ENCODE measurements around the gene RYK. TPM values are rescaled to one million over a fixed set of nuclear protein-coding genes. Genes with fewer than 3 reads are reported as not detected.

RYK gene
- total RNA-seq, 4 donors from 2014 or later: 20.2 to 91.1 (median 61.6) TPM

DNA sequence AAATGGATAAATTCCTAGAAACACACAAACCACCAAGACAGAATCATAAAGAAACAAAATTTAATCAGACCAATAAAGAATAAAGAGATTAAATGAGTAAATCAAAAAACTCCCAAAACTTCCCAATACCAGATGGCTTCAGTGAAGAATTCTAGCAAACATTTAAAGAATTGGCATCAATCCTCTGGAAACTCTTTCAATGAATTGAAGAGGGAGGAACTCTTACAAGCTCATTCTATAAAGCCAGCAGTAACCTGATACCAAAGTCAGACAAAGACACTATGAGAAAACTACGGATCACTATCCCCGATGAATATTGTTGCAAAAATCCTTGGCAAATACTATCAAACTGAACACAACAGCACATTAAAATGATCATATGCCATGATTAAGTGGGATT is 139.0 kb downstream of the RYK start:
- intact Hi-C loops (cut with DNase I; ENCODE audit: low total_unique reads): no loop called here
- no peak for DNase-seq
- in situ Hi-C loops (cut with MboI; ENCODE audit: low pct_ligation_motif_present in 1 of 4, low pct_unique_long_range_greater_than_20kb in 1 of 4, low sequenced_read_pairs in 3 of 4): no loop called here
- H3K27me3 ChIP-seq: no peaks in the 10 kb centered on the region
- WGBS, 2 donors (ENCODE audit: low coverage in 1 of 2): 83 to 96% methylated on average over 2 of the region's 2 CpGs
- H3K4me3 ChIP-seq: no peak overlapping the region
- H3K9me3 ChIP-seq: no peaks in the 10 kb centered on the region
- no peaks in the 10 kb centered on the region for H3K36me3 ChIP-seq
- no peak overlapping the region for H3K27ac ChIP-seq
- no peak for TF ChIP-seq POLR2AphosphoS5 (IDR thresholded peaks at IDR 0.05)
- no peak for TF ChIP-seq POLR2A (IDR thresholded peaks at IDR 0.05)
- no peak for TF ChIP-seq EP300 (IDR thresholded peaks at IDR 0.05; ENCODE audit: low read depth)
- TF ChIP-seq, protein P1, sequence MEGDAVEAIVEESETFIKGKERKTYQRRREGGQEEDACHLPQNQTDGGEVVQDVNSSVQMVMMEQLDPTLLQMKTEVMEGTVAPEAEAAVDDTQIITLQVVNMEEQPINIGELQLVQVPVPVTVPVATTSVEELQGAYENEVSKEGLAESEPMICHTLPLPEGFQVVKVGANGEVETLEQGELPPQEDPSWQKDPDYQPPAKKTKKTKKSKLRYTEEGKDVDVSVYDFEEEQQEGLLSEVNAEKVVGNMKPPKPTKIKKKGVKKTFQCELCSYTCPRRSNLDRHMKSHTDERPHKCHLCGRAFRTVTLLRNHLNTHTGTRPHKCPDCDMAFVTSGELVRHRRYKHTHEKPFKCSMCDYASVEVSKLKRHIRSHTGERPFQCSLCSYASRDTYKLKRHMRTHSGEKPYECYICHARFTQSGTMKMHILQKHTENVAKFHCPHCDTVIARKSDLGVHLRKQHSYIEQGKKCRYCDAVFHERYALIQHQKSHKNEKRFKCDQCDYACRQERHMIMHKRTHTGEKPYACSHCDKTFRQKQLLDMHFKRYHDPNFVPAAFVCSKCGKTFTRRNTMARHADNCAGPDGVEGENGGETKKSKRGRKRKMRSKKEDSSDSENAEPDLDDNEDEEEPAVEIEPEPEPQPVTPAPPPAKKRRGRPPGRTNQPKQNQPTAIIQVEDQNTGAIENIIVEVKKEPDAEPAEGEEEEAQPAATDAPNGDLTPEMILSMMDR (IDR thresholded peaks at IDR 0.05): no peak
- no peaks in the 10 kb centered on the region for H3K4me1 ChIP-seq

DNA sequence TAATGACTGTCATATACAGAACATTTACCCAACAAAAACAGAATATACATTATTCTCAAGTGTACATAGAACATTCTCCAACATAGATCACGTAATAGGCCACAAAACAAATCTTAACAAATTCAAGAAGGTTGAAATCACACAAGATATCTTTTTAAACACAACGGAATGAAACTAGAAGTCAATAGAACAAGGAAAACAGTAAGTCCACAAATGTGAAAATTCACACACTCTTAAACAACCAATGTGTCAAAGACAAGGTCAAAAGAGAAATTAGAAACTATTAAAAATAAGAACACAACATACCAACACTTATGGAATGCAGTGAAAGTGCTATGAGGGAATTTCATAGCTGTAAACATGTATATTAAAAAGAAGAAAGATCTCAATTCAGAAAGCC is 139.7 kb downstream of the RYK start:
- in situ Hi-C loops (cut with MboI; ENCODE audit: low pct_ligation_motif_present in 1 of 4, low pct_unique_long_range_greater_than_20kb in 1 of 4, low sequenced_read_pairs in 3 of 4): no loop called here
- intact Hi-C loops (cut with DNase I; ENCODE audit: low total_unique reads): no loop called here
- DNase-seq: no peak
- H3K36me3 ChIP-seq: no peaks in the 10 kb centered on the region
- H3K27me3 ChIP-seq: no peaks in the 10 kb centered on the region
- no peaks in the 10 kb centered on the region for H3K9me3 ChIP-seq
- no peak overlapping the region for H3K4me3 ChIP-seq
- H3K4me1 ChIP-seq: no peaks in the 10 kb centered on the region
- 85 to 86% methylated on average over 2 of the region's 2 CpGs for WGBS, 2 donors (ENCODE audit: low coverage in 1 of 2)
- no peak overlapping the region for H3K27ac ChIP-seq
- TF ChIP-seq, protein P1 (IDR thresholded peaks at IDR 0.05): no peak
- TF ChIP-seq POLR2A (IDR thresholded peaks at IDR 0.05): no peak
- TF ChIP-seq EP300 (IDR thresholded peaks at IDR 0.05; ENCODE audit: low read depth): no peak
- no peak for TF ChIP-seq POLR2AphosphoS5 (IDR thresholded peaks at IDR 0.05)

Other genes with a start within 250 kb of the RYK start
- 10 to 100 TPM in 3 of 4 donors, 1 to 10 TPM in 1; 8.4 to 68.5 (median 22.7) TPM for gene SLCO2A1, start 220.9 kb downstream of the RYK start, total RNA-seq
- gene AMOTL2, start 123.6 kb upstream of the RYK start, total RNA-seq: 10 to 100 TPM; 14.5 to 50.9 (median 23.8) TPM
- gene ANAPC13, start 235.1 kb upstream of the RYK start, total RNA-seq: 10 to 100 TPM in 3 of 4 donors, 1 to 10 TPM in 1; 5.6 to 81.0 (median 29.3) TPM
- gene CEP63, start 235.2 kb upstream of the RYK start, total RNA-seq: 10 to 100 TPM; 12.1 to 29.2 (median 16.9) TPM